GM18511 (cell line): ENCODE data around the gene NELFB.

Source experiments
- ATAC-seq: cut with Tn5 transposase; IDR thresholded peaks from one replicate; pipeline ENCODE4 v1.9.1; 2021; ENCODE audit warnings: mild to moderate bottlenecking, moderate library complexity; ENCODE audit not compliant: unreplicated experiment

NELFB gene

DNA sequence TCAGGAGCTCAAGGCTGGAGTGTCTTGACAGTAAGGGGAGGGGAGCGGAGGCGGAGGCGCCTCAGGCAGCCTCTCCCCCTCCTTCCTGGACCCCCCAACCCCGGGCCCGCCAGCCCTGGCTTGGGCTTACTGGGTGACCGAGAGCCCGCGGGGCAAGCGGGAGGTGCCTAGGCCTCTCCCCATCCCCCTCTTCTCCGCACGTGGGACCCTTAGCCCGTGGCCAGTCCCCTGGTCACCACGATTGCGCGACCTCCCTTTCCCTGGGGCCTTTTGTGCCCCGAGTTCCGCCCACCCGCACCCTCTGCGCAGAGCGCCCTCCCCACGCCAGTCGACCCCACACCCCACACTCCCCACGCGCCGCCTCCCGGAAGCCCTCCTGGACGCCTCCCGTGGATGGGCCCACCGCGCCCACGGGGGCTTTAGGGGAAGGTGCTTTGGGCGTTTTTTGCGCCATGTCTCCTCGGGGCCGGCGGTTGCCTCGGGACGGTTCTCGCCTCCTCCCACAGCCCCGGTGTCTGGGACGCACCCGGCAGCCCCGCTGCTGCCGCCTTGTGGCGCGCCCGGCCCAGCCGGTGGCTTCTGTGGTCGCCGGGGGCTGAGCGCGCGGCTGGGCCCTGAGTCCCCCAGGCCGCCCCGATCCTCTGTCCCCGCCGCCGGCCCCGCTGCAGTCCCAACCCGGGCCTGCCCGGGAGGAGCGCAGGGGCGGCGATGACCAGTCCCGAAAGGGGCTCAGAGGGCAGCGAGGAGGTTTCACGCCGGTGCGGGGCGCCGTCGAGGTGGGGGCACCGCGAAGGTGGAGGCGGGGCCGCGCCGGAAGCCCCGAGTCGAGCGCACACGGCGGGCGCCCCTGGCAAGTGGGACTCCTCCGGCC, 25.6 kb downstream of the NELFB start:
- no peak for ATAC-seq

DNA sequence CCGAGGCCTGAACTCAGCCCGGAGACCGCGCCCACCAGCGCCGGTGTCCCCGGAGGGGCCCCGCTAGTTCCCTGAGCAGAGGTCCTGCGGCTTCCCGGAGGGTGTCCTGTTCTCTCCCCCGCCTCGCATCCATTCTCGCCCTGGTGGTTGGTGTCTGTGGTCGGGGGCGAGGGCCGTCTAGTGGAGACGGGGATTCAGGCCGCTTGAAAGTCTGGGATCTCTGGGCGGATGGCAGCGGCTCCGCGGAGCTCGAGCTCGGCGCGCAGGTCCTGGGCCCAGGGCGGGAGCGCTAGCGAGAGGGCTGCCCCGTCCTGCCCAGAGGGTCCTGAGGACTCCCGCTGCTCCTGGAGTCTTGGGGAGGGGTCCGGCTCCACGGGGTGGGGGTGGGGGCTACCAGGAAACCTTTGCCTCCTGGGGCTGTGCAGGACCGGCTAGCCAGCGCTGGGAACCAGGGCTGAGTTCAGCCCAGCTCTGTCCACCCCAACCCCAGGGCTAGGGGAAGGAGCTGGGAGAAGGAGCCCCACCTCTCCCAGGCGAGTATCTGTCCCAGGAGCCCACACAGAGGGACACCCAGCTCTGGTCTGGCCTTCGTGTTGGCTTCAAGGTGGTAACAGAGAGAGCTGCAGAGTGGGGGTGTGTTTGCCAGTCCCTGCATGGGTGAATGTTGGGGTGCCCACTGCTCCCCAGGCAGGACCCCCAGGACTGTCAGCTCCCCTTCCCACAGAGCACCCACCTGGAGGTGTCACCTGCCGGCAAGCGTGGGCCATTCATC, 26.4 kb downstream of the NELFB start:
- ATAC-seq, result no peak

DNA sequence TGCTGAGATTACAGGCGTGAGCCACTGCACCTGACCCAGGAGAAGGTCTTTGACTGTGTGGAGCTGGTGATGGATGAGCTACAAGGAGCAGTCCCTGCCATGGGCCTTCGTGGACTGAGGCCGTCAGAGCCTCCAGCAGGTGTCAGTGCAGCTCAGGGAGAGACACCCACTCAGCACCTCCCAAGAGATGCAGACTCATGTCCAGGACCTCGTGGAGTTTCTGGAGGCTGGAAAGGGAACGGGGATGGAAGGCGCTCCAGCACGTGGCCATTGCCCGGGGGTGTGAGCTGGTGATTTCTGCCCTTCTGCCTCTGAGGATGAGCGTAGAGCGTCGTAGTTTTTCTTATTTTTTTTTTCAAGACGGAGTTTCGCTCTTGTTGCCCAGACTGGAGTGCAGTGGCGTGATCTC, 31.9 kb downstream of the NELFB start:
- no peak for ATAC-seq

DNA sequence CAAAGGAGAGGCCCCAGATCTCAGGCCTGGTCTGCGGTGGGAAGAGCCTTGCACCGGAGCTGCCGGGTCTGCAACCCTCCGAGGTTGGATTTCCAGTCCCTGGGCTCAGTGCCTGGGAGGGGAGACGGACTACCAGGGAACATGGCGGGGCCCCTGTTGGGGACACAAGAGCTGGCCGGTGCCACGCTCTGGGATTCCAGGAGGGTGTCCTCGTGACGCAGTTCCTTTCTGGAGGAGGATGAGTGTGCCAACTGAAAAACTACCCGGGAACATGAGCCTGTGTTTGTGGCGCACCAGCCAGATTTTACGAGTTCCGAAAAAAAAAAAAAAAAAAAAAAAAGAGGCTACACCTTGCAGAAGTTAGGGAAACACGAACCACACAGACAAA, 38.0 kb downstream of the NELFB start:
- ATAC-seq, result no peak

DNA sequence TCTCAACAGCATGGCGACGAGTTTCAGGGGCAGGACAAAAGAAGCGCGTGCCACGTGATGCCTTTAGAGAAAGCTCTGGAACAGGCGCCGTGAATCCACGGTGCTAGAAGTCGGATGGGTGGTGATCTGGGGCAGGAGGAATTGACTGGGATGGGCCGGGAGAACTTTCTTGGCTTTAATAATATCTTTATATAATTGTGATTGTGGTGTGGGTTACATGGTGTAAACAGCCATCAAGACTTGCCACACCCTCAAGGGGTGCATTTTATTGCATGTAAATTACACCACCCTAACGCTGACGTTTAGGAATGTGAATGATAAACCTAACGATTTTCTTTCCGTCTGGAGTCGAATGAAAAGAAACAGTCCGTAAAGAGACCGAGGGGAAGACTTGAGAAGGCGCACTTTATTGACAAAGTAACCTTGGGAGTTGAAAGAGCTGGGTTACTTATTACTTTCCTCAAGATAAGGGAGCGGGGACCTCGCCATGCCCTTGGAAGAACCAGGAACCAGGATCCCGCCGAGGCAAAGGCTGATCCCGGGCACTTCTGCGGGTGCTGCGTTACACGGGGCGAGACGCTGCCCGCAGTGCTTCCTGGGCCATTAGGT, 38.5 kb downstream of the NELFB start:
- no peak for ATAC-seq

DNA sequence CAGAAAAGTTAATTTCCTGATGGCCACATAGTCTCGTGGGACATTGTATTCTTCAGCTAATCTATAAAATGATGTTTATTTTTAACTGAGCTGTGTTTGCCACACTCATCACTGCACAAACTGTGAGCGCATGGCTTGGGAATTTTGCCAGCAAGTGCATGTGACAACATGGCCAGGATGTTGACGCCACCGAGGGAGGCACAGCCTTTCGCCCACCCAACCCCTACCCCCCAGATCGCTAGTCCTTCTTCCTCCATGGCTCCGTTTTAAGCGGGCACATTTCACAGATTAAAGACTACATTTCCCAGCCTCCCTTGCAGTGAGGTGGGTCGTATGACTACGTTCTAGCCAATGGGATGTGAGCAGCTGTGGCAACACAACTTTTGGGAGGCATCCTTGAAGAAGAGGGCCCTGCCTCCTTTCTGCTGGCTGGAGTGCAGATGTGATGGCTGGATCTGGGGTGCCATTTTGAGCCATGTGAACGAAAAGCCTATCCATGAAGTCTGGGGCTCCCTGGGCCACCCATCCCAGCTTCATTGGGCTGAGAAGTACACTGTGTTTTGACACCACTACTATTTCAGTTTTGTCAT, 39.1 kb downstream of the NELFB start:
- no peak for ATAC-seq

DNA sequence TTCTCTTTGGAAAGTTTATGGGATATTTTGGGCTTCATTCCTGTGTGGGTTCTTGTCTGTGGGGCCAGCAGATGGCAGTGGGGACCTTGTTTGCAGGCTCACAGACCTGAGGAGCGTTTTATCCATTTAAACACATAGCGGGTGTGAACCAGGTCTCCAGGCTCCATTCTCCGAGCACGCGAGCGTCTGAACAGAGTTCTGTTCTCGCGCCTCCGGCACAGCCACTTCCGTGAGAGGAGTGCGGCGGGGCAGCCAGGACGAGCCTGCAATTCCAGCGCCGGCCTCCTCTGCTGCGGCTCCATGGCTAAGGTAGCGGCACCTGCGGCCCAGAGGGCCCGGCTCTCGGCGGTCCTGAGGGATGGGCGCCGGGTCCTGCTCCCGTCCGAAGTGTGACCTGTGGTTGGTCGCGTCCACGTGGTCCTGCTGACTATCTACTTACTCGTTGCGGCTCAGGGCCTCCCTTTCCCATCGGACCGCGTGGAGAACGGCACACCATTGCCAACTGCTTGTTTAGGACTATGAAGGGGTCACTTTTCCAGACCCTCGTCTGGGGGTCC, 39.6 kb downstream of the NELFB start:
- no peak for ATAC-seq

DNA sequence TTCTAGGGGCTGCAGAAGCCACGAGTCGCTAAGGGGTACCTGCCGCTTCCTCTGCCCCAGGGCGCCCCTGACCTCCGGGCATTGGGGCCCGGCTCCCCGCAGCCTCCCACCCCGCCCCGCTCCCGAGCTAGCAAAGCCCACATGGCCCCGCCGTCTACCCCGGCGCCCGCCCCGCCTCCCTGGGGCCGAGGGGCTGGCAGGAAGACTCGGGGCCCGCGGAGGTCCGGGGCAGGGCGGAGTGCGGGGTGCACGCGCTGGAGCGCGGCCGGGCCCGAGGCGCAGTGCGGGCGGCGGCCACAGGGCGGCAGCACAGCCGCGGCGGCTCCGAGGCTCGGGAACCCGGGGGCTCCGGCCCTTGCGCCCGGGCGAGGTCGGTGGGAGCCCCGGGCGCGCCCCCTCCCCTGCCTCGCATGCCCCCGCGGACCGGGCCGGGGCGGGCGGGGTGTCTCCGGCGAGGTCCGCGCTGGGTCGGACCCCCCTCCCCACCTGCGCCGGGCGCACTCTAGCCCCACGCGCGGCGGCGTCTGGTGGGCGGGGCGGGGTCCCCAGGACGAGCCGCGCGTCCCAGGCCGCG, 40.2 kb downstream of the NELFB start:
- ATAC-seq, result no peak

DNA sequence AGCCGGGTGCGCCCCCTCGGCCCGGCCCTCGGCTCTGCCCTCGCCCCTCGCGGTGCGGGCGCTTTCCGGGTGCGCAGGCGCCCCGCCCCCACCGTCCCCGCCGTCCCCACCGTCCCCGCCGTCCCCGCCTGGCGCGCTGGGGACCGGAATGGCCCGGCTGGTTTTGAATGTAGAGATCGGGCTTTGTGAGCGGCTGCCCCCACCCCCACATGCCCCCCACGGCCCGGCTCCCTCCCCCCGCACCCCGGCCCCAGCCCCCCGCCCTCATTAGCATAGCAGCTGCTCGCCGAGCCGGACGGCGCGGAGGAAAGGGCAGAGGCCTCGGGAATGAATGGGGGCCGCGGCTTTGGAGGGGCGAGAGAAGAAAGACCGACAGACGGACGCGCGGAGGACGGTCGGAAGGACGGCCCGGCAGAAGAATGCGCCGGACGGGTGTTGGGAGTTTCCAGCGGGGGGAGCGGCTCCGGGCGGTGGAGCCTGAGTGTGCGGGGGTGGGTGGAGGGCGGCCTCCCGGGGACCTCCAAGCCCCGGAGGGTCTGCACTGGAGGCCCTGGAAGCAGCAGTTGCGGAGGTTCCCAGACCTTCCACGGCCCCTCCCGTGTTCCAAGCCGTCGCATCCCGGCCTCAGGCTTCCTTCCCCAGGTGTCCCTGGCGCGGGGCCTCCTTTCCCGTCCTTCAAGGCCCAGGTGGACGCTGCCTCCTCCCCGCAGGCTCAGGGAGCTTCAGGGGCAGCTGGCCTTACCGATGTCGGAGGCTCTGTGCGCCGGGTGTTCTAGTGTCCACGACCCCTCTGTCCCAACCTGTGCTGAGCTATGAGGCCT, 40.9 kb downstream of the NELFB start:
- ATAC-seq, result no peak

DNA sequence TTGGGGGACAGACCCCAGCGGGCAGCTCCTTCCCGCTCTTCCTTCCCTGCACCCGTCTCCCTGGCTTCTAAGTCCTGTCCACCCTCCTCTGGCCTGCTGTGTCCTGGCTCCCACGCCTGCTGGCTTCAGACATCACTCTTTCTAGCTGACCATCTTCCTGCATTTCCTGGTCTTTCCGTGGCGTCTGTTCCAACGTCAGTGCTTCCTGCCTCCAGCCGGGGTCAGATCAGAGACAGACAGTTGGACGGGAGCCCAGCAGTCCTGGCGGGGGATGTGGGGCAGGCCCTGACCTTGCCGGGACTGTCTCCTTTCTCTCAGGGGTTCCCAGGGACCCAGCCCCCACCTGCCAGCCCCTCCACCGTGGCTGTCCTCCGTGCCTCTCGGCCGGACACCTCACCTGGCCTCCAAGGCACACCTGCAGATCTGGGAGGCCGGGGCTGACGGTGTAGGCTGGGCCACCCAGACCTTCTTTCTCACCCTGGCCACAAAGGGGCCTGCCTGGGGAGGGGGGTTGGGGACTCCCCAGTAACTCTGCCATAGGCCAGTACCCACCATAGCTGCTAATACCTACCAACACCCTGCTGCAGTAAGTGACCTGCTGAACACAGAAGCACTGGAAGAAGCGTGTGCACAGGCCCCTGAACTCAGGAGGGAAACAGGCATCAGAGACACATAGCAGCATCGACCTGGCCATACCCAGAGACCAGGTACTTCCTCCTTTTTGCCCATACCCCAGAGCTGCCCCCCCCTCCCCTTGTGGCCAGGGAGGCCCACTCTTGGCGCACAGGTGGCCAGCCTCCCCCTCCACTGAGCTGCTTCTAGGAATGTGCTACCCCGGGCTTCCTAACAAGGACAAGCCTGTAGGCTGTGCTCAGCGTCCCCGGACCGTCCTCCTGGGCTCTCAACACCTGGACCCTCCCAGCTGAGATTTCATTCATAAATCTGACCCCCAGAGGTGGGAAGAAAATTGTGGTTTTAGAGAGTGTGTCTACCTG, 41.8 kb downstream of the NELFB start:
- no peak for ATAC-seq

DNA sequence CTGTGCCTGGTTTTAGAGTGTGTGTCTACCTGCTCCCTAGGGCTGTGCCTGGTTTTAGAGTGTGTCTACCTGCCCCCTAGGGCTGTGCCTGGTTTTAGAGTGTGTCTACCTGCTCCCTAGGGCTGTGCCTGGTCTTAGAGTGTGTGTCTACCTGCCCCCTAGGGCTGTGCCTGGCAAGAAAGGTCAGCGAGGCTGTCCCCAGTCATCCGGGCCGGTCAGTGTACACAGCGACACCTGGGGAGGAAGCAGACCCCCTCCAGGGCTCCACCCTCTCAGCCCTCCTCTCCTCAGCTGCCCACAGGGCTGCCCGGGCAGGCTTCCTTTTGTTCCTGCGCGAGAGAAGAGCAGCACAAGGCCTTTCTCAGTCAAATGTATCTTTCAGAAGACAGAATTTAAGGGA, 42.8 kb downstream of the NELFB start:
- no peak for ATAC-seq

DNA sequence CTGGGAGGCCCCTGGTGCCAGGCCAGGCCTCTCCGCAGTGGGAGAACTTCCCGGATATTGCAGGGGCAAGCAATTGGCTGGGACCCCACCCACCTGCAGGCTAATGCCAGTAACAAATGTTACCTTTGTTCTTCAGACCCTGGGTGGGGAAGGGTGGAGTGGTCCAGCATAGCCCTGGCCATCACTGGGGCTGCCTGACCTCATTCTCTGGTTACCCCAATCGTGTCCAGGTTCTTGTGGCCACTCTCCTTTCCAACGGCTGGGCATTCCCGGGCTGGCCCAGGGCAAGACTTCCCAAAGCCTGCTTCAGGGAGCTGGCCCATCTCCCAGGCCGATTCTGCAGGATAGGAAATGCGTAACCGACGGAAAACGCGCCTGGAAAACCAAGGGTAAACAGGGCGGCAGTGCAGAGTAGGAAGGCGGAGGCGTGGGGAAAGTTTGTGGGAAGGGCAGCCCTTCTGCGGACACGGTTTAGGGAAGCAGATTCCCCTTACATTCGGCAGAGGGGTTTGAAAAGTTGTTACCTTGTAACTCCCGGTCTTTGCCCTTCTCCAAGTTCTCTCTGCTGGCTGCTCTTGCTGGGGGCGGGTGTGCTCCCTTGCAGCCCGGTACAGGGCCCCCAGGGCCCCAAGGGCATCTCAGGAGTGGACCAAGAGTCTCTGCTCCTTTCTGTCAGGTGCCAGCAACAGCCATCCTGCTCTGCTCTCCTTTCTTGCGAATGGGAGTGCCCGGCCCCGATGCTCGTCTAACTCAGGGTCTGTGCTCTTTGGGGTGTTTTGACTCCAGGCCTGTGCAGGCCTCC, 43.5 kb downstream of the NELFB start:
- ATAC-seq, result no peak

DNA sequence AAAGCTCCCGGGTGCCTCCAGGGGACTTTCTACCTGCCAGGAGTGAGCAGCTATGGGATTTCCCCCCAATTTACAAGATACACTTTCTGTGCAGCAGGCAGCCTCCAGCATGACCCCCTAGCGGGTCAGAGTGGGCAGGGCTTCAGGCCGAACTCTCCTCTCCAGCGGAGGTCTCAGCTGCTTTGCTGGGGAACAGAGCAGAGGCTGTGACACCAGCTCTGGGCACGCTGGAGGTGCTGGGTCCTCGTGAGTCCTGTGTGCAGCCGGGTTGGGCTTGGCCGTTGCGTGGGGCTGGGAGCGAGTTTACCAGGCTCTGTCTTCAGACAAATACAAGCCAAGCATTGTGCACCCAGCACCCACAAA, 44.1 kb downstream of the NELFB start:
- no peak for ATAC-seq

DNA sequence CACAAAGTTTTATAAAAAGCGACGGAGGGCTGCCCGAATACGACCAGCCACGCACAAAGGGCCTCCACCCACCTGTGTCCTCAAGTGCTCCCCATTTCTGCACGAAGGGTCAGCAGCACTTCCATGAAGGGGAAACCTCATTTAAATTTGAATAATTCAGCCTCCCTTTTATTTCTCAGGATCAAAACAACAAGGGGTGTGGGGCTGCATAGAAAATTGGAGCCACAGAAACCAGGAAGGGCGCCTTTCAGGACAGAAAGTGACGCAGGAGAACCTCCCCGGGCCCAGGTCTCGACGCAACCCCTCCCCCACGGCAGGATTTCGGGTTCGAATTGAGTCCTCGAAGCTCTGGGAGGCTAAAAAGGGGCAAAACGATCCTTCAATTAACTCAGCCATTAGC, 44.8 kb downstream of the NELFB start:
- ATAC-seq, result no peak

DNA sequence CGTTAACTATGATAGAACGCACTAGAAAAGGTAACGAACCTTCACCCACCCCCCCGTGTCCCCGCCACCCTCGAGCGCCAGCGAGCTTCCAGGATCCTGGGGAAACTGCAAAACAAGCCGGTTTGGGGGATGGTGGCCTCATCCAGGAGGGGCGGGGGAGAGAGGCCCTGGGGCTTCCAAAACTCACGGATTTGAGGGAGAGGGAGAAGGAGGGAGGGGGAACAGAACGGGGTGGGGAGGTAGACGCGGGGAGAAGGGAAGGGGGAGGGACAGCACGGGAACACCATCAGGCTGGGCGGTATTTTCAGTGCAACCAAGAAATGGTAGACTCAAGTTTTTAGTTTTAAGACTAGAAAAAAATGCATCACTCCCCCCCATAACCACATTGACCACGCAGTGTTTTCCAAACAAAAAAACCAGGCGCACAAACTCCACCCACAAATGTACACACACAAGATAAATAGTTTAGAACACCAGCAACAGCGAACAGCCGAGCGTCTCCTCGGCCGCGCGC, 45.5 kb downstream of the NELFB start:
- ATAC-seq, result no peak

DNA sequence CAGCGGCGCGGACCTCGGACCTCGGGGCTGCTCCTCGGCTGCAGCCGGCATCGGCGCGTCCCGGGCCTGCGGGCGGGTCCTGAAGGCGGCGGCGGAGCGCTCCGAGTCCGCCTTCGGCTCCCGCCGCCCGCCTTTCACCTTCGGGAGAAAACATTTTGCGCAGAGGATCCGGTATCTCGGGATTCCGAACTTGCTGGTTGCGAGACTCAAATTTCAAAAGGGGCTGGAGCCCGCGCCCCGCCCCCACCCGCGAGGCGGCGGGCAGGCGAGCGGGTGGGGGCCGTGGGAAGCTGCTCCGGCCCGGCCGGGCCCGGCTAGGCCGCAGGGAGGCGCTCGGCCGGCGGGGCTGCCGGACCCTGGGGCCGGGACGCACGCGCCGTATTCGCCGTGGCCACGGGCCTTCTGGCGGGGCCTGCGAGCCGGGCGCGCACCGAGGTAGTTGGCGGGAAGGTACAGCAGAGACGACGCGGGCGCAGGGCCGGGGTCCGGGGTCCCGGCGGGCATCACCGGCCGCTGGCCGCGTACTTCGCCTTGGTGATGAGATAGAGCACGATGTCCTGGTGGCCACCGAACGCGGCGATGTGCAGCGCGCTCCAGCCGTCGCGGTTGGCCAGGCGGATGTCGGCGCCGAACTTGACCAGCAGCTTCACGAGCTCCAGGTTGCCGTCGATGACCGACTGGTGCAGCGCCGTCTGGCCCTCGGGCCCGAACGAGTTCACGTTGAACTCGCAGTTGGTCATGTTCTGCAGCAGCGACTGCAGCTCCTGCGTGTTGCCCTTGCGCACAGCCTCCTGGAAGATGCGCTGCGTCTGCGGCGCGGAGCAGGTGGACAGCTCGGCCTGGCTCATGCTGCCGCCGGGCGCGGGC, 46.2 kb downstream of the NELFB start:
- peak; percentile 7 for ATAC-seq

DNA sequence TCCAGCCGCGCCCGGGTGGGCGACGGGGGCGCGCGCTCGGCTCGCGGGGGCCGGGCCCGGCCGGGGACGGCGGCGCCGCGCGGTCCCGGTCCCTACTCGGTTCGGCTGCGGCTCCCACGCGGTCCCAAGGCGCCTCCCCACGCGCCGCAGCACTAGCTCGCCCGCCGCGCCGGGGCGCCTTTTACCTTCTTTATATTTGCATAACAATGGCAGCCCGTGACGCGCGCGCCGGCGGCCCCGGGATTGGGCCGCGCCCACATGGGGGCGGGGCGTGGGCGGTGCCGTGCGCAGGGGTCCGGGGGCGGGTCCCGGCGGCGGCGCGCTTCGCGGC, 47.0 kb downstream of the NELFB start, which contains the start of gene NRARP:
Gene NRARP (minus strand): TSS at position 154 of the 331 bp plus-strand sequence. CDS start 343 bp downstream, outside the sequence.
- peak; percentile 75 for ATAC-seq
